ENCODE measurements around the gene SYT5.

- no peak for TF ChIP-seq CTCF (optimal IDR thresholded peaks at IDR 0.05 in 1 of 3, IDR thresholded peaks at IDR 0.05 in 1 of 3, conservative IDR thresholded peaks at IDR 0.05 in 1 of 3; ENCODE audit: extremely low read depth in 1 of 3, insufficient read depth in 2 of 3, low read length in 3 of 3)
- no peak for TF ChIP-seq EZH2 (IDR thresholded peaks at IDR 0.05; ENCODE audit: low read length)
Measured at GRCh38 chr19:55189403-55189835, 9.3 kb upstream of the SYT5 start.

Measured in keratinocyte (primary cell).